GM23338 (cell line): ENCODE data around the gene DGKB. TPM values are rescaled to one million over a fixed set of nuclear protein-coding genes. Genes with fewer than 3 reads are reported as not detected.

Experiments
- ATAC-seq: fragments of 200-7000 bp; cut with Tn5 transposase; 3 replicates; pipeline ENCODE4 v1.9.1; 2020
- DNase-seq: peaks from one replicate; pipeline ENCODE4 v3.0.0-alpha.2; 2015; ENCODE audit warnings: low spot score
- H2AFZ ChIP-seq: fragments of 200-600 bp; sonication (generic); 2 replicates; pipeline ENCODE4 v1.8.0; 2016; ENCODE audit warnings: antibody characterized with exemption, mild to moderate bottlenecking, moderate library complexity
- H3F3A ChIP-seq: fragments of 200-600 bp; sonication (generic); replicated peaks from 2 replicates; pipeline ENCODE4 v1.8.0; 2017; ENCODE audit warnings: antibody characterized with exemption, mixed run types, low read depth
- H3K27ac ChIP-seq: fragments of 200-600 bp; sonication (generic); 2 replicates; pipeline ENCODE4 v1.6.1; 2016; ENCODE audit warnings: low read depth
- H3K27me3 ChIP-seq: fragments of 200-600 bp; sonication (generic); 2 replicates; pipeline ENCODE4 v1.8.0; 2016; ENCODE audit warnings: mild to moderate bottlenecking, mixed run types, moderate library complexity; ENCODE audit not compliant: insufficient read depth
- H3K36me3 ChIP-seq: fragments of 200-600 bp; sonication (generic); 2 replicates; pipeline ENCODE4 v1.8.0; 2016; ENCODE audit warnings: mild to moderate bottlenecking; ENCODE audit not compliant: insufficient read depth
- H3K4me1 ChIP-seq: fragments of 200-600 bp; sonication (generic); 2 replicates; pipeline ENCODE4 v1.8.0; 2016; ENCODE audit warnings: mild to moderate bottlenecking, moderate library complexity; ENCODE audit not compliant: insufficient read depth
- H3K4me2 ChIP-seq: fragments of 200-600 bp; sonication (generic); 2 replicates; pipeline ENCODE4 v1.7.1; 2017; ENCODE audit warnings: mixed run types
- H3K4me3 ChIP-seq: fragments of 200-600 bp; sonication (generic); 2 replicates; pipeline ENCODE4 v1.6.1; 2016; ENCODE audit warnings: mixed run types
- H3K79me2 ChIP-seq: fragments of 200-600 bp; sonication (generic); replicated peaks from 2 replicates; pipeline ENCODE4 v1.8.0; 2017; ENCODE audit warnings: mild to moderate bottlenecking; ENCODE audit not compliant: insufficient read depth
- H3K9me2 ChIP-seq: fragments of 200-600 bp; sonication (generic); 2 replicates; pipeline ENCODE4 v1.8.0; 2017; ENCODE audit not compliant: insufficient read depth
- H4K20me1 ChIP-seq: fragments of 200-600 bp; sonication (generic); replicated peaks from 2 replicates; pipeline ENCODE4 v1.8.0; 2017; ENCODE audit warnings: mild to moderate bottlenecking; ENCODE audit not compliant: insufficient read depth
- H3K27ac Mint-ChIP-seq: 2 replicates; pipeline ENCODE4 v1.8.0; 2020; ENCODE audit warnings: inconsistent platforms, mild to moderate bottlenecking, moderate library complexity, mixed read lengths
- H3K27me3 Mint-ChIP-seq: 3 replicates; pipeline ENCODE4 v1.8.0; 2022; ENCODE audit warnings: low read depth, mild to moderate bottlenecking, moderate library complexity, mixed read lengths, inconsistent platforms; ENCODE audit not compliant: insufficient read depth, poor library complexity
- H3K36me3 Mint-ChIP-seq: 3 replicates; pipeline ENCODE4 v1.8.0; 2021; ENCODE audit warnings: low read depth, mild to moderate bottlenecking, inconsistent platforms, moderate library complexity, mixed read lengths
- H3K4me1 Mint-ChIP-seq: 3 replicates; pipeline ENCODE4 v1.8.0; 2020; ENCODE audit warnings: mild to moderate bottlenecking, inconsistent platforms, mixed read lengths
- H3K4me3 Mint-ChIP-seq: 3 replicates; pipeline ENCODE4 v1.8.0; 2021; ENCODE audit warnings: moderate library complexity, mild to moderate bottlenecking, inconsistent platforms, mixed read lengths
- H3K9me3 Mint-ChIP-seq: 3 replicates; pipeline ENCODE4 v1.8.0; 2020; ENCODE audit warnings: moderate library complexity, mild to moderate bottlenecking, inconsistent platforms, mixed read lengths
- CREB1 ChIP-seq: fragments of 250-450 bp; sonication (Bioruptor Pico); IDR thresholded peaks from 2 replicates; pipeline ENCODE4 v1.5.0; 2020; ENCODE audit warnings: low read depth, mild to moderate bottlenecking, moderate library complexity
- EZH2 ChIP-seq: fragments of 200-600 bp; sonication (generic); IDR thresholded peaks from one replicate; pipeline ENCODE4 v1.8.0; 2017; ENCODE audit warnings: antibody characterized with exemption, mild to moderate bottlenecking, low read depth; ENCODE audit not compliant: unreplicated experiment
- EZH2phosphoT487 ChIP-seq: fragments of 200-600 bp; sonication (generic); IDR thresholded peaks from one replicate; pipeline ENCODE4 v1.8.1; 2018; ENCODE audit warnings: antibody characterized with exemption; ENCODE audit not compliant: unreplicated experiment
- JUNB ChIP-seq: IDR thresholded peaks from one replicate; pipeline ENCODE4 v1.6.1; 2016; ENCODE audit warnings: antibody characterized with exemption; ENCODE audit not compliant: unreplicated experiment
- POLR2AphosphoS5 ChIP-seq: IDR thresholded peaks from 2 replicates; pipeline ENCODE4 v1.6.1; 2016; ENCODE audit warnings: antibody characterized with exemption, low read depth
- STAT1 ChIP-seq: IDR thresholded peaks from one replicate; pipeline ENCODE4 v1.6.1; 2016; ENCODE audit warnings: antibody characterized with exemption; ENCODE audit not compliant: unreplicated experiment
- ZNF114 ChIP-seq: fragments of 250-450 bp; sonication (Bioruptor Pico); IDR thresholded peaks from 2 replicates; pipeline ENCODE4 v1.5.0; 2020; ENCODE audit warnings: mild to moderate bottlenecking, moderate library complexity
- ZNF331 ChIP-seq: fragments of 250-450 bp; sonication (Bioruptor Pico); IDR thresholded peaks from 2 replicates; pipeline ENCODE4 v1.5.0; 2020; ENCODE audit warnings: low read depth, mild to moderate bottlenecking, moderate library complexity
- polyA plus RNA-seq: library from polyadenylated mRNA; unstranded; fragments of >200 nt; fragmentation: Nextera tagmentation; extraction: Ambion mirVana; gene quantifications from 2 replicates; pipeline ENCODE4 v1.2.1, GENCODE V29; 2016
- total RNA-seq: library from RNA; depleted of rRNA; stranded (reverse); fragments of >200 nt; shearing (Covaris generic); gene quantifications from 2 replicates; pipeline ENCODE4 v1.2.3, GENCODE V29; 2014
- TF ChIP-seq, protein P1 (sequence below): IDR thresholded peaks from 2 replicates; pipeline ENCODE4 v1.6.1; 2016; ENCODE audit warnings: antibody characterized with exemption
- TF ChIP-seq, protein P2 (sequence below), 2 experiments: fragments of 200-600 bp in 1 of 2; sonication (generic) in 1 of 2; conservative IDR thresholded peaks; 2 replicates each; pipeline versions ENCODE4 v1.5.1 to v1.6.1; 2016 to 2017; ENCODE audit warnings: antibody characterized with exemption in 2 of 2, low read depth in 2 of 2, mild to moderate bottlenecking in 2 of 2, moderate library complexity in 1 of 2
- TF ChIP-seq, protein P3 (sequence below): fragments of 250-450 bp; sonication (Bioruptor Pico); IDR thresholded peaks from 2 replicates; pipeline ENCODE4 v1.5.0; 2020; ENCODE audit warnings: mild to moderate bottlenecking, moderate library complexity

The DGKB gene
- total and polyA plus RNA-seq, 2 experiments from 2014 or later, result 4.8 to 11.5 TPM

DNA sequence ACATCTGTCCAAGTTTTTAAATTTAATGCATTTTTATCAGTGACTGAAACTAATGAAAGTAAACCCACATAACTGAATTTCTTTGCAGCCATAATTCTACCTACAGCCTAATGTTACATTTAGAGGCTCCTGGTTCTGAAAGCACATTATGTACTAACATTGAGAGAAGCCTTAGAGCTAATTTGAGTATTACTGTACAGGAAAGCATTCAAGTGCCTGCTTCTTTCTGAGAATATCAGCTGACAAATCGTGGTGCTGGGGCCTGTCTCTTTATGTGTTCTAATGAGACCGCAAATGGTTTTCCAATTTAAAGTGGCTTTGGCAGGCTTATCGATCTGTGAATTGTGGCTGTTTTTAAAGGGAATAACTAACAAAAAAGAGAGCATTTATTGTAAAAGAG is 32.3 kb upstream of the DGKB start (continued):
- TF ChIP-seq, protein P1, sequence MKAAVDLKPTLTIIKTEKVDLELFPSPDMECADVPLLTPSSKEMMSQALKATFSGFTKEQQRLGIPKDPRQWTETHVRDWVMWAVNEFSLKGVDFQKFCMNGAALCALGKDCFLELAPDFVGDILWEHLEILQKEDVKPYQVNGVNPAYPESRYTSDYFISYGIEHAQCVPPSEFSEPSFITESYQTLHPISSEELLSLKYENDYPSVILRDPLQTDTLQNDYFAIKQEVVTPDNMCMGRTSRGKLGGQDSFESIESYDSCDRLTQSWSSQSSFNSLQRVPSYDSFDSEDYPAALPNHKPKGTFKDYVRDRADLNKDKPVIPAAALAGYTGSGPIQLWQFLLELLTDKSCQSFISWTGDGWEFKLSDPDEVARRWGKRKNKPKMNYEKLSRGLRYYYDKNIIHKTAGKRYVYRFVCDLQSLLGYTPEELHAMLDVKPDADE, result no peak
- TF ChIP-seq ZNF114, result no peak
- no peak for TF ChIP-seq STAT1
- no peak for TF ChIP-seq JUNB
- no peak for TF ChIP-seq EZH2
- TF ChIP-seq, protein P2, sequence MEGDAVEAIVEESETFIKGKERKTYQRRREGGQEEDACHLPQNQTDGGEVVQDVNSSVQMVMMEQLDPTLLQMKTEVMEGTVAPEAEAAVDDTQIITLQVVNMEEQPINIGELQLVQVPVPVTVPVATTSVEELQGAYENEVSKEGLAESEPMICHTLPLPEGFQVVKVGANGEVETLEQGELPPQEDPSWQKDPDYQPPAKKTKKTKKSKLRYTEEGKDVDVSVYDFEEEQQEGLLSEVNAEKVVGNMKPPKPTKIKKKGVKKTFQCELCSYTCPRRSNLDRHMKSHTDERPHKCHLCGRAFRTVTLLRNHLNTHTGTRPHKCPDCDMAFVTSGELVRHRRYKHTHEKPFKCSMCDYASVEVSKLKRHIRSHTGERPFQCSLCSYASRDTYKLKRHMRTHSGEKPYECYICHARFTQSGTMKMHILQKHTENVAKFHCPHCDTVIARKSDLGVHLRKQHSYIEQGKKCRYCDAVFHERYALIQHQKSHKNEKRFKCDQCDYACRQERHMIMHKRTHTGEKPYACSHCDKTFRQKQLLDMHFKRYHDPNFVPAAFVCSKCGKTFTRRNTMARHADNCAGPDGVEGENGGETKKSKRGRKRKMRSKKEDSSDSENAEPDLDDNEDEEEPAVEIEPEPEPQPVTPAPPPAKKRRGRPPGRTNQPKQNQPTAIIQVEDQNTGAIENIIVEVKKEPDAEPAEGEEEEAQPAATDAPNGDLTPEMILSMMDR (conservative IDR thresholded peaks at IDR 0.05; ENCODE audit: low read depth in 2 of 2), result no peak
- TF ChIP-seq ZNF331 (CRISPR knock-in tag), result no peak
- TF ChIP-seq POLR2AphosphoS5, result no peak

DNA sequence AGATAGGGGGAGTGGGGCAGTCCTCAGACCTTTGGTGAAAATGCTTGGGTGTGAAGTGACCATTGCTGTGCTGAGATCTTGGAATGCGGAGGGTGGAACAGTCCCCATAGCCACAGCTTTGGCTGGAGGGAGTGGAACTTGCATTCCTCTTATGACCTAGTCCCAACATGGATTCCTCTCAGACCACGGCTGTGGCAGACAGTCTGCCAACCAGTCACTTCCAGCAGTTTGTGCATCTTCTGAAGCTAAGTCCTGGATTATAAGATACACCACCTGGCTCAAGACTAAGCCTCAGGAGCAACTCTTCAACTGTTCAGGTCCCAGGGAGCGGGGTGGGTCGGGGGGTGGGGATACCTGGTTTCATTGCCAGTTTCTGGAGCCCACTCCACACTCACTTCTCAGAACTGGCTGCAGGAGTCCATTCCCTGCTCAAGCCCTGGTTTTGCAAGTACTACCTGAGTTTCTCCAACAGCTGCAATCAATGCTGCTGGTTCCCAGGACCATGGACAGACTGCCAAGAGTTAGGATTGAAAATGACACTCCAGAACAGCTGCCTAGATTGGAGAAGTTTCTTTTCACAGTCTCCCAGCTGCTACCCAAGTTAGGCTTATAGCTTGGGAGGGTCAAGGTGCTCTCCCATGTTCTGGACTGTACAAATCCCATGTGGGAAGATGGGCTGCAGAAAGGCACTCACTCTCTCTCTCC is 29.1 kb upstream of the DGKB start:
- Histone ChIP-seq H3K9me2 (no peaks in the 10 kb centered on the region), H4K20me1 (no peaks in the 10 kb centered on the region), H3K27ac (no peak overlapping the region), H3K27me3 (no peaks in the 10 kb centered on the region), H3F3A (no peaks in the 10 kb centered on the region), H2AFZ (no peak overlapping the region), H3K4me3 (no peak overlapping the region), H3K4me1 (no peaks in the 10 kb centered on the region), H3K79me2 (no peaks in the 10 kb centered on the region), H3K4me2 (no peak overlapping the region), H3K36me3 (no peaks in the 10 kb centered on the region)
- H3K9me3 Mint-ChIP-seq, result no peaks in the 10 kb centered on the region
- ATAC-seq, result no peak
- H3K27ac Mint-ChIP-seq, result no peak overlapping the region; the same call in 1 of the 2 replicates
- no peak for DNase-seq
- no peak overlapping the region; the same call in 2 of the 3 replicates for H3K4me3 Mint-ChIP-seq
- H3K4me1 Mint-ChIP-seq, result peaks cover 10% of the 10 kb centered on the region
- H3K36me3 Mint-ChIP-seq, result no peaks in the 10 kb centered on the region
- no peaks in the 10 kb centered on the region for H3K27me3 Mint-ChIP-seq
- TF ChIP-seq STAT1, result no peak
- TF ChIP-seq, protein P3, sequence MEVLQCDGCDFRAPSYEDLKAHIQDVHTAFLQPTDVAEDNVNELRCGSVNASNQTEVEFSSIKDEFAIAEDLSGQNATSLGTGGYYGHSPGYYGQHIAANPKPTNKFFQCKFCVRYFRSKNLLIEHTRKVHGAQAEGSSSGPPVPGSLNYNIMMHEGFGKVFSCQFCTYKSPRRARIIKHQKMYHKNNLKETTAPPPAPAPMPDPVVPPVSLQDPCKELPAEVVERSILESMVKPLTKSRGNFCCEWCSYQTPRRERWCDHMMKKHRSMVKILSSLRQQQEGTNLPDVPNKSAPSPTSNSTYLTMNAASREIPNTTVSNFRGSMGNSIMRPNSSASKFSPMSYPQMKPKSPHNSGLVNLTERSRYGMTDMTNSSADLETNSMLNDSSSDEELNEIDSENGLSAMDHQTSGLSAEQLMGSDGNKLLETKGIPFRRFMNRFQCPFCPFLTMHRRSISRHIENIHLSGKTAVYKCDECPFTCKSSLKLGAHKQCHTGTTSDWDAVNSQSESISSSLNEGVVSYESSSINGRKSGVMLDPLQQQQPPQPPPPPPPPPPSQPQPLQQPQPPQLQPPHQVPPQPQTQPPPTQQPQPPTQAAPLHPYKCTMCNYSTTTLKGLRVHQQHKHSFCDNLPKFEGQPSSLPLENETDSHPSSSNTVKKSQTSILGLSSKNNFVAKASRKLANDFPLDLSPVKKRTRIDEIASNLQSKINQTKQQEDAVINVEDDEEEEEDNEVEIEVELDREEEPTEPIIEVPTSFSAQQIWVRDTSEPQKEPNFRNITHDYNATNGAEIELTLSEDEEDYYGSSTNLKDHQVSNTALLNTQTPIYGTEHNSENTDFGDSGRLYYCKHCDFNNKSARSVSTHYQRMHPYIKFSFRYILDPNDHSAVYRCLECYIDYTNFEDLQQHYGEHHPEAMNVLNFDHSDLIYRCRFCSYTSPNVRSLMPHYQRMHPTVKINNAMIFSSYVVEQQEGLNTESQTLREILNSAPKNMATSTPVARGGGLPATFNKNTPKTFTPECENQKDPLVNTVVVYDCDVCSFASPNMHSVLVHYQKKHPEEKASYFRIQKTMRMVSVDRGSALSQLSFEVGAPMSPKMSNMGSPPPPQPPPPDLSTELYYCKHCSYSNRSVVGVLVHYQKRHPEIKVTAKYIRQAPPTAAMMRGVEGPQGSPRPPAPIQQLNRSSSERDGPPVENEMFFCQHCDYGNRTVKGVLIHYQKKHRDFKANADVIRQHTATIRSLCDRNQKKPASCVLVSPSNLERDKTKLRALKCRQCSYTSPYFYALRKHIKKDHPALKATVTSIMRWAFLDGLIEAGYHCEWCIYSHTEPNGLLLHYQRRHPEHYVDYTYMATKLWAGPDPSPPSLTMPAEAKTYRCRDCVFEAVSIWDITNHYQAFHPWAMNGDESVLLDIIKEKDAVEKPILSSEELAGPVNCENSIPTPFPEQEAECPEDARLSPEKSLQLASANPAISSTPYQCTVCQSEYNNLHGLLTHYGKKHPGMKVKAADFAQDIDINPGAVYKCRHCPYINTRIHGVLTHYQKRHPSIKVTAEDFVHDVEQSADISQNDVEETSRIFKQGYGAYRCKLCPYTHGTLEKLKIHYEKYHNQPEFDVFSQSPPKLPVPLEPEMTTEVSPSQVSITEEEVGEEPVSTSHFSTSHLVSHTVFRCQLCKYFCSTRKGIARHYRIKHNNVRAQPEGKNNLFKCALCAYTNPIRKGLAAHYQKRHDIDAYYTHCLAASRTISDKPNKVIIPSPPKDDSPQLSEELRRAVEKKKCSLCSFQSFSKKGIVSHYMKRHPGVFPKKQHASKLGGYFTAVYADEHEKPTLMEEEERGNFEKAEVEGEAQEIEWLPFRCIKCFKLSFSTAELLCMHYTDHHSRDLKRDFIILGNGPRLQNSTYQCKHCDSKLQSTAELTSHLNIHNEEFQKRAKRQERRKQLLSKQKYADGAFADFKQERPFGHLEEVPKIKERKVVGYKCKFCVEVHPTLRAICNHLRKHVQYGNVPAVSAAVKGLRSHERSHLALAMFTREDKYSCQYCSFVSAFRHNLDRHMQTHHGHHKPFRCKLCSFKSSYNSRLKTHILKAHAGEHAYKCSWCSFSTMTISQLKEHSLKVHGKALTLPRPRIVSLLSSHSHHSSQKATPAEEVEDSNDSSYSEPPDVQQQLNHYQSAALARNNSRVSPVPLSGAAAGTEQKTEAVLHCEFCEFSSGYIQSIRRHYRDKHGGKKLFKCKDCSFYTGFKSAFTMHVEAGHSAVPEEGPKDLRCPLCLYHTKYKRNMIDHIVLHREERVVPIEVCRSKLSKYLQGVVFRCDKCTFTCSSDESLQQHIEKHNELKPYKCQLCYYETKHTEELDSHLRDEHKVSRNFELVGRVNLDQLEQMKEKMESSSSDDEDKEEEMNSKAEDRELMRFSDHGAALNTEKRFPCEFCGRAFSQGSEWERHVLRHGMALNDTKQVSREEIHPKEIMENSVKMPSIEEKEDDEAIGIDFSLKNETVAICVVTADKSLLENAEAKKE (CRISPR knock-in tag), result no peak
- no peak for TF ChIP-seq ZNF114
- no peak for TF ChIP-seq CREB1 (CRISPR knock-in tag)
- no peak for TF ChIP-seq ZNF331 (CRISPR knock-in tag)
- TF ChIP-seq, protein P1, result no peak
- TF ChIP-seq POLR2AphosphoS5, result no peak
- TF ChIP-seq EZH2phosphoT487, result no peak
- TF ChIP-seq, protein P2 (conservative IDR thresholded peaks at IDR 0.05; ENCODE audit: low read depth in 2 of 2), result no peak
- no peak for TF ChIP-seq EZH2
- TF ChIP-seq JUNB, result no peak
